Subcutaneous adipose tissue (tissue), 4 donors: ENCODE measurements around the gene UNK. TPM values are rescaled to one million over a fixed set of nuclear protein-coding genes. Genes with fewer than 3 reads are reported as not detected.

Experiments
- CTCF ChIP-seq: fragments of 450-650 bp; IDR thresholded peaks from one replicate; pipeline ENCODE4 v1.5.1; 2016; ENCODE audit warnings: low read depth, mild to moderate bottlenecking, control low read depth, antibody characterized with exemption, moderate library complexity
- total RNA-seq, 4 donors: library from RNA; depleted of rRNA; stranded (reverse); fragments of >200 nt; gene quantifications; one replicate each; pipeline ENCODE4 v1.1.0, GENCODE V29; 2016

UNK gene
- total RNA-seq, 4 donors from 2014 or later = 21.8 to 42.1 (median 29.7) TPM

- no peak for TF ChIP-seq CTCF
Measured at GRCh38 chr17:75819116-75819515, 34.5 kb downstream of the UNK start.

DNA sequence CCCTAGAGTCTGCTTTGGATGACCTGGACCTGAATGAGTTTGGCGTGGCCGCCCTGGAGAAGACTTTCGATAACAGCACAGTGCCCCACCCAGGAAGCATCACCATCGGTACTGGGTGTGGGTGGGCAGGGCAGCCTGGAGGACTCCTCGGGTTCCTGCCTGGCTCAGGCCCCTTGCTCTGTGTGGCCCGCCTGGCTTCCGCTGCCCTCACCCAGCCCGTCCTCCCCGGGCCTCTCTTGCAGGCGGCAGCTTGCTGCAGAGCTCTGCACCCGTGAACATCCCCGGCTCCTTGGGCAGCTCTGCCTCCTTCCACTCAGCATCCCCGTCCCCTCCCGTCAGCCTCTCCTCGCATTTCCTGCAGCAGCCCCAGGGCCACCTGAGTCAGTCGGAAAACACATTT, 35.1 kb downstream of the UNK start:
- TF ChIP-seq CTCF = no peak

DNA sequence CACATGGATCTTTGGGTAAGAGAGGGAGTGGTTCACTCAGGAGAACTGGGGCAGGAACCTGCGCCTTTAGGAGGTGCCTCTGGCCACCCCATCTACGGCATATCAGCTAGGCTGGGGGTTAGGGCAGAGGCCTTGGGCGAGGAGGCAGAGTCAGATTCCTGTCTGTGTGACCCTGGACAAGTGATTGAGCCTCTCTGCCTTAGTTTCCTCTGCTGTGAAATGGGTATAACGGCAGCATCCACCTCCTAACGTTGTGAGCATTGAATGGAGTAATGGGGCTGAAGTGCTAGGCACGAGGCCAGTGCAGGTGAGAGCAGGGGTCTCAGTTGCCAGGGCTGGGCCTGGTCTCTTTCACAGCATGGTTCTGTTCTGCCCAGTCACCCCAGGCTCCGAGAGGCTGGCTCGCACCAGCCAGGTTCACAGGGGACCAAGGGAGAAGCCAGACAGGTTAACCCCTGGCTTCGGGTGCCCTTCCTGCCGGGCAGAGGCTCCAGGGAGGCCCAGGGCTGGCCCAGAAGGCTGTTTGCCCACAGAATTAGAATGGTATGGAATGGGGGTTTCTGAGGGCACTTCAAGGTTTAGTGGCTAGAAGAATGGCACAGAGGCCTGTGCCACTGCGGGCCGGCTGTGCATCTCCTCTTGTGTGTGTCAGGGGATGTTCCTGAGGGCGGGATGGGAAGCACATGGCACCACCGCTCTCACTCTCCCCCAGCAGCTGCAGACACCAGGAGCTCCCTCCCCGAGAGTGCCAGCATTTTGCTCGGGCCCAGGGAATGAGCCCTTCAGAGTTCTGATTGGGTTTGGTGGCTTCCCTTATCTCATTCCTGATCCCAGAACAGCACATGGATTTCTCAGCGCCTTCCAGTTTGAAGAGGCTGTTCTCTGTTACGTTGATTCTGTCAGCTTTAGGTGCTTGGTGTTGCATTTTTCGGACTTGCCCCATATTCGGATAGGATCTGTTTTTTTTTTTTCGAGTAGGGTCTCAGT, 35.8 kb downstream of the UNK start:
- TF ChIP-seq CTCF = no peak

GRCh38 chr17:75821552-75821951, 36.9 kb downstream of the UNK start:
- TF ChIP-seq CTCF = no peak

DNA sequence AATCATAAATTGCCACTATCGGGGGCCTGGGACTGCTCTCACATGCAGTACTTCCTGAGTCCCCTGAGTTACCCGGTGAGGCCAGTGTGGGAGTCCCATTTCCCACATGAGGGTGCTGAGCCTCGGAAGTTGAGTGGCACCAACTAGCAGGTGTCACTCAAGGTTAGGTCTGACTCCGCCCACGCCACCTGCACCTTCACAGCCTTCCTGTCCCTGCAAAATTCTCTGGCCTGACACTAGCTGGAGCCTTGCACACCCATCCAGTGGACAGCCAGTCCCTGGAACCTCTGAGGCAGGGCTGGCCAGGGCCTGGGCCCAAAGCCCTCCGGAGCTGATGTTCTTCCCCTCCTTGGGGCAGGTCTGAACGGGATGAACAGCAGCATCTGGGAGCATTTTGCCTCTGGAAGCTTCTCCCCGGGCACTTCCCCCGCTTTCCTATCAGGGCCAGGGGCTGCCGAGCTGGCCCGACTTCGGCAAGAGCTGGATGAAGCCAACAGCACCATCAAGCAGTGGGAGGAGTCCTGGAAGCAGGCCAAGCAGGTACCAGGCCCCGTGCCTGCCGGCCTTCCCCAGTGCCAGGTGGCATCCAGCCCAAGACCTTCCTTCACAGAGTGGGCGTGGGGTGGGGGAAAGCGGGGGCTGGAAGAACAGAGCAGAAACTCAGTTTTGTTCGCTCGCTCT, 37.7 kb downstream of the UNK start:
- TF ChIP-seq CTCF = no peak

DNA sequence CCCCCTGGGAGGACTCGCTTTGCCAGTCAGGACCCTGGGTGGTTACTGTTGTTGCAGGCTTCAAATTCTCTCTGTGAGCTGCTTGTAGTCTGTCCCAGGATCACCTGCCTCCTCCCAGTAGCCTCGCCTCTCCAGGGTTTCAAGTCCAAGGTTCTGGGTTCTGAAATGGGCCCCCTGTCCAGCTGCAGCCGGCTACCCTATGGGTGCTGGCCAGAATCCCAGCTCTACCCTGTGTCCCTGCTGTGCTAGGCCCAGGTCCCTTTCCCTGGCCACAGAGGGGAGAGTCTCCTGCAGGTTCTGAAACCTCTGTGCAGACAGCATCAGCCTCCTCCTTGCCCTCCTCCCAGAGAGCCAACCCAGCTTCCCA, 38.2 kb downstream of the UNK start:
- no peak for TF ChIP-seq CTCF
